ENCODE results near the gene ZNF609. TPM values are rescaled to one million over a fixed set of nuclear protein-coding genes. Genes with fewer than 3 reads are reported as not detected.

Gene ZNF609
- total and polyA plus RNA-seq, 2 of the 13 experiments (the other 11 are each of a cell fraction or from before 2014, with no cell fraction given): 8.9 to 9.9 TPM

DNA sequence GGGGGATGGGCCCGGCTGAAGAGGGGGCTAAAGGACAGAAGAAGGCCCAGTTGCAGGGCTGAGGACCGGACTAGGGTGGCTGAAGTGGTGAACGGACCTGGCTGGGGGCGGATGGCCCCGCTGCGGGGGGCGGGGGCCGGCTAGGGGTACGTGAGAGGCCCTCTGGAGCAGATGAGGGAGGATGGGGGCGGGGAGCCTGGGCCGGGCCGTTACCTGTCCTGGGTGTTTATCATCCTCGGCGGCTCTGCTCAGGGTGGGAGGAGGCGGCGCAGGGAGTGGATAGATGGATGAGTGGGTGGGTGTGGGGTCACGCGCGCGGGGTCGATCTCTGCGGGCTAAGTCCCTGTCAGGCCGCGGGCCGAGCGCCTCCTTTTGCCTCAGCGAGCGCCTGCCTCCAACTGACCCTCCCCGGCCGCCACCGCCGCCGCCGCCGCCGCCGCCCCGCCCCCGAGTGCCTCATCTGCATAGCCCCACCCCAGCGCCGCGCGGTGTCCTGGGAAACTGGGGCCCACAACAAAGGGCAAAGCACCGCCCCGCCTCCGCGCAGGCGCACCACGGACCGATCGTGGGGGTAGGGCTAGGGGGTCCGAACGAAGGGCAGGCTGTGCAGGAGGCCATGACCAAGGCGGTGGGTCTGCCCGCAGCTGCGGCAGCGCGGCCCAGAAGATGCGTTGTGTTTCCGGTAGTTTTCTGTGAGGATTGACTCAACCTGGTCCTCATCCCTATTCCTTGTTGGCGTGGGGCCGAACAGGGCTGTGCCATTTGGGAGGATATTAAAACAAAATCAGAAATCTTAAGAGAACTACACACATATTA is 242.6 kb downstream of the ZNF609 start (continued):
- TF ChIP-seq ZNF749 (CRISPR knock-in tag; IDR thresholded peaks at IDR 0.05; ENCODE audit: borderline replicate concordance) (0 out of 2 replicates have a peak, but pooled peaks have one; percentile 59), SATB2 (CRISPR knock-in tag; IDR thresholded peaks at IDR 0.05) (no peak), CERS6 (CRISPR knock-in tag; IDR thresholded peaks at IDR 0.05) (no peak), ZKSCAN8 (CRISPR knock-in tag; IDR thresholded peaks at IDR 0.05; ENCODE audit: borderline replicate concordance) (peak; percentile 61; the same call in 1 of the 2 replicates), ZNF101 (CRISPR knock-in tag; IDR thresholded peaks at IDR 0.05; ENCODE audit: borderline replicate concordance, low read depth) (no peak), ESRRA (CRISPR knock-in tag; IDR thresholded peaks at IDR 0.05; ENCODE audit: low read depth) (0 out of 2 replicates have a peak, but pooled peaks have one; percentile 41), HNF1A (IDR thresholded peaks at IDR 0.05; ENCODE audit: low read depth) (no peak), HNF1A (CRISPR knock-in tag; IDR thresholded peaks at IDR 0.05; ENCODE audit: borderline replicate concordance) (no peak; the same call in 1 of the 2 replicates), RARG (CRISPR knock-in tag; IDR thresholded peaks at IDR 0.05; ENCODE audit: low read depth) (no peak), RORA (CRISPR knock-in tag; IDR thresholded peaks at IDR 0.05) (no peak), MYPOP (CRISPR knock-in tag; IDR thresholded peaks at IDR 0.05) (no peak), GLI4 (CRISPR knock-in tag; IDR thresholded peaks at IDR 0.05; ENCODE audit: borderline replicate concordance) (peak; percentile 73; the same call in 1 of the 2 replicates), ZNF605 (CRISPR knock-in tag; IDR thresholded peaks at IDR 0.05) (0 out of 2 replicates have a peak, but pooled peaks have one; percentile 33), ZNF644 (CRISPR knock-in tag; IDR thresholded peaks at IDR 0.05; ENCODE audit: low read depth) (no peak), ZNF547 (CRISPR knock-in tag; IDR thresholded peaks at IDR 0.05) (peak; percentile 41; the same call in 1 of the 2 replicates), ZMYM3 (CRISPR knock-in tag; IDR thresholded peaks at IDR 0.05) (peak; percentile 61; the same call in 1 of the 2 replicates)
- TF ChIP-seq, protein P1, sequence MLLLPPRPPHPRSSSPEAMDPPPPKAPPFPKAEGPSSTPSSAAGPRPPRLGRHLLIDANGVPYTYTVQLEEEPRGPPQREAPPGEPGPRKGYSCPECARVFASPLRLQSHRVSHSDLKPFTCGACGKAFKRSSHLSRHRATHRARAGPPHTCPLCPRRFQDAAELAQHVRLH (CRISPR knock-in tag; IDR thresholded peaks at IDR 0.05; ENCODE audit: borderline replicate concordance, low read depth): 0 out of 2 replicates have a peak, but pooled peaks have one; percentile 64
- TF ChIP-seq, protein P2, sequence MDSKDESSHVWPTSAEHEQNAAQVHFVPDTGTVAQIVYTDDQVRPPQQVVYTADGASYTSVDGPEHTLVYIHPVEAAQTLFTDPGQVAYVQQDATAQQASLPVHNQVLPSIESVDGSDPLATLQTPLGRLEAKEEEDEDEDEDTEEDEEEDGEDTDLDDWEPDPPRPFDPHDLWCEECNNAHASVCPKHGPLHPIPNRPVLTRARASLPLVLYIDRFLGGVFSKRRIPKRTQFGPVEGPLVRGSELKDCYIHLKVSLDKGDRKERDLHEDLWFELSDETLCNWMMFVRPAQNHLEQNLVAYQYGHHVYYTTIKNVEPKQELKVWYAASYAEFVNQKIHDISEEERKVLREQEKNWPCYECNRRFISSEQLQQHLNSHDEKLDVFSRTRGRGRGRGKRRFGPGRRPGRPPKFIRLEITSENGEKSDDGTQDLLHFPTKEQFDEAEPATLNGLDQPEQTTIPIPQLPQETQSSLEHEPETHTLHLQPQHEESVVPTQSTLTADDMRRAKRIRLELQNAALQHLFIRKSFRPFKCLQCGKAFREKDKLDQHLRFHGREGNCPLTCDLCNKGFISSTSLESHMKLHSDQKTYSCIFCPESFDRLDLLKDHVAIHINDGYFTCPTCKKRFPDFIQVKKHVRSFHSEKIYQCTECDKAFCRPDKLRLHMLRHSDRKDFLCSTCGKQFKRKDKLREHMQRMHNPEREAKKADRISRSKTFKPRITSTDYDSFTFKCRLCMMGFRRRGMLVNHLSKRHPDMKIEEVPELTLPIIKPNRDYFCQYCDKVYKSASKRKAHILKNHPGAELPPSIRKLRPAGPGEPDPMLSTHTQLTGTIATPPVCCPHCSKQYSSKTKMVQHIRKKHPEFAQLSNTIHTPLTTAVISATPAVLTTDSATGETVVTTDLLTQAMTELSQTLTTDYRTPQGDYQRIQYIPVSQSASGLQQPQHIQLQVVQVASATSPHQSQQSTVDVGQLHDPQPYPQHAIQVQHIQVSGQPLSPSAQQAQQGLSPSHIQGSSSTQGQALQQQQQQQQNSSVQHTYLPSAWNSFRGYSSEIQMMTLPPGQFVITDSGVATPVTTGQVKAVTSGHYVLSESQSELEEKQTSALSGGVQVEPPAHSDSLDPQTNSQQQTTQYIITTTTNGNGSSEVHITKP (CRISPR knock-in tag; IDR thresholded peaks at IDR 0.05; ENCODE audit: low read depth): peak; percentile 66
